Measurements from ENCODE around the gene MRPL48.

MRPL48 gene

DNA sequence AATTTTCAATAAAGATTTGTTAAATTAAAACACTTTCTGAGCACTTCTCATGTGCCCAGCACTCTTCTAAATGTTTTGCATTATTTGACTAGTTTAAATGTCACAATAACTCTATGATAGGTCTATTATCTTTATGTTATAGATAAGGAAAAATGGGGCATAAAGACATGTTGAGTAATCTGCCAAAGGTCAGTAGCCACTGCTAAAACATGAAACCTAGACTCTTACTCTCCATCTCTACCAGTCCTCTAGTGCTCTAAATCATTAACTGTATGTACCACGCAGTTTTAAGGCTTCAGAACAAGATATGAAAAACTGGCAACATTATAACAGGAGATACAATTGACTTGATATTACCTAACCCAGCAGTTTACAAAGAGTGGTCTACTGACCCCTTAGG lies 33.7 kb upstream of the MRPL48 start:
- Histone ChIP-seq H3K27ac (ENCODE audit: insufficient read depth, low read depth, low read length, poor library complexity, severe bottlenecking) (no peak overlapping the region), H3K36me3 (ENCODE audit: control insufficient read depth, insufficient read depth, low read length) (no peaks in the 10 kb centered on the region), H3K4me3 (ENCODE audit: insufficient read depth, low read depth, low read length) (no peak overlapping the region), H3K9me3 (ENCODE audit: control insufficient read depth, low read length) (no peaks in the 10 kb centered on the region), H3K27me3 (ENCODE audit: control insufficient read depth, insufficient read depth, low read length, poor library complexity, severe bottlenecking) (no peaks in the 10 kb centered on the region), H3K4me1 (ENCODE audit: control insufficient read depth, insufficient read depth, low read length) (peaks cover 6% of the 10 kb centered on the region)
- WGBS, 2 experiments, result 97 to 100% methylated on average over 1 of the region's 1 CpG

DNA sequence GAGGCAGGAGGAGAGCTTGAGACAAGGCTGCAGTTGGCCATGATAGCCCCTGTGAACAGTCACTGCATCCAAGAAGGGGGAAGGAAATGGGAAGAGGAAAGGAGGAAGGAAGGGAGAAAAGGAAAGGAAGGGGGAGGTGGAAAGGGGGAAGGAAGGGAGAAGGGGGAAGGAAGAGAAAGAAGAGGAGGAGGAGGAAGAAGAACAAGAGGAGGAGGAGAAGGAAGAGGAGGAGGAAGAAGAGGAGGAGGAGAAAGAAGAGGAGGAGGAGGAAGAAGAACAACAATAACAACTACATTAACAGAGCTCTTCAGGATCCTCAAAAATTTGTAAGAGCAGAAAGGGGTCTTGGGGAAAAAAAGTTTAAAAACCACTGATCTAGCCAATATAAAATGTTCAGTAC lies 32.0 kb upstream of the MRPL48 start:
- Histone ChIP-seq H3K4me3 (ENCODE audit: insufficient read depth, low read depth, low read length) (no peak overlapping the region), H3K4me1 (ENCODE audit: control insufficient read depth, insufficient read depth, low read length) (peaks cover 11% of the 10 kb centered on the region), H3K9me3 (ENCODE audit: control insufficient read depth, low read length) (no peaks in the 10 kb centered on the region), H3K36me3 (ENCODE audit: control insufficient read depth, insufficient read depth, low read length) (no peaks in the 10 kb centered on the region), H3K27ac (ENCODE audit: insufficient read depth, low read depth, low read length, poor library complexity, severe bottlenecking) (no peak overlapping the region), H3K27me3 (ENCODE audit: control insufficient read depth, insufficient read depth, low read length, poor library complexity, severe bottlenecking) (no peaks in the 10 kb centered on the region)

DNA sequence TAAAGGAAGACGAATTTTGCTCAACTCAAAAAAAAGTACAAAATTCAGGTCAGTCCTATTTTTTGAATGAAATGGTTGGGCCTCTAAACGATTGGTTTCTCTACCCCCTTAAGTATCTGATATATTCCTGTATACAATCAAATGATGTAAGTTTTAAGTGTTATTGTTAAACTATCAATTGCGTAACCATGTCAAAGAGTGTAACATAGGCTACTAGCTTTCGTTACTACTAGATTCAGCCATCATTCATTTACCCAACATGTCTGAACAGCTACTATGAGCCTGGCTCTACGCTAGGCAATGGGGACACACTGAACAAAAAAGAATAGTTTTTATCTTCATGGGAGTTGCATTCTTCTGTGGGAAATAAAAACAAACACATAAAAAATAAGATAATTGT lies 30.1 kb upstream of the MRPL48 start:
- Histone ChIP-seq H3K4me3 (ENCODE audit: insufficient read depth, low read depth, low read length) (no peak overlapping the region), H3K4me1 (ENCODE audit: control insufficient read depth, insufficient read depth, low read length) (peaks cover 11% of the 10 kb centered on the region), H3K9me3 (ENCODE audit: control insufficient read depth, low read length) (no peaks in the 10 kb centered on the region), H3K36me3 (ENCODE audit: control insufficient read depth, insufficient read depth, low read length) (no peaks in the 10 kb centered on the region), H3K27me3 (ENCODE audit: control insufficient read depth, insufficient read depth, low read length, poor library complexity, severe bottlenecking) (no peaks in the 10 kb centered on the region), H3K27ac (ENCODE audit: insufficient read depth, low read depth, low read length, poor library complexity, severe bottlenecking) (no peak overlapping the region)
- WGBS, 2 experiments, result 88 to 96% methylated on average over 3 to 5 of the region's 5 CpGs

DNA sequence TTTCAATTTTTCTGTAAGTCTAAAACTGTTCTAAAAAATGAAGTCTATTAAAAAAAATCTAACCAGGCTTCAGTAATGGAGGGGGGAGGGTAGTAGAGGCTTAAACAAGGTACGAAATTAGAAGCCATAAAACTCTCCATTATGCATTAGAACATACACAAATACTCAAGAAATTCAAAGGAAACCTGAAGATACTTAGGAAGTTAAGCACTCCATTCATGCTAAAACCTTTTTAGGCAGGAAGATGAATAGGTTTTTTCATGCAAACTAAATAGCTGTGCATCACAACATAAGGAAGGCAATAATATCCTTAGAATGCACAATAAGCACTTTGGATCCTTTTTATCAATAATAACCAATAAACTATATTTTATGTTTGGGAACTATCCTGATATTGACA lies 29.2 kb upstream of the MRPL48 start:
- WGBS, 2 experiments, result 50% methylated on average over 1 of the region's 1 CpG; no CpG with 5 or more reads in 1 of the 2 experiments
- no peaks in the 10 kb centered on the region for H3K9me3 ChIP-seq (ENCODE audit: control insufficient read depth, low read length)
- no peaks in the 10 kb centered on the region for H3K36me3 ChIP-seq (ENCODE audit: control insufficient read depth, insufficient read depth, low read length)
- H3K27me3 ChIP-seq (ENCODE audit: control insufficient read depth, insufficient read depth, low read length, poor library complexity, severe bottlenecking), result no peaks in the 10 kb centered on the region
- peak overlapping the region; percentile 88 for H3K4me3 ChIP-seq (ENCODE audit: insufficient read depth, low read depth, low read length)
- peaks cover 11% of the 10 kb centered on the region for H3K4me1 ChIP-seq (ENCODE audit: control insufficient read depth, insufficient read depth, low read length)
- H3K27ac ChIP-seq (ENCODE audit: insufficient read depth, low read depth, low read length, poor library complexity, severe bottlenecking), result no peak overlapping the region

DNA sequence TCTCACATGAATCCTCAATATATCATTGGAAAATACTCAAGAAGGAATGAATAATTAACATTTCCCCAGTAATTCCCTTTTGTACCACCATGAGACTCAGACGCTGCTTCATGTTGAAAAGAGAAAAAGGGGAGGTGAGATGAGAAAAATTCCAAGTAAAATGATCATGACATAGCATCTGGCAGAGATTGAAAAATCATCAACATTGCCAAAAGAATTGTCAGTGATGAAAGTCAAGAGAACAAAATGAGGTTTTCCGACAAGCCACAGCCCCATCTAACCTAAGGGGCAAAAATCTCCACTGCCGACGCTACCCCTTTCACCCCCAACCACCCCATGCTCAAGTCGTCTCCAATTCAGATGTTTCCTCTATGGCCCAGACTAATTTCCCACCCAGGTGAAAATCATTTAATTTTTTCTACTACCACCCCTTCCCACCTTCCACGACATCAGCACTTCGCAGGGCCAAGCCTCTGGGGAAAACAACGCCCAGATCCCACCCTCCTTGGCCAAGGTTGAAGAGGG lies 28.0 kb upstream of the MRPL48 start:
- no peaks in the 10 kb centered on the region for H3K36me3 ChIP-seq (ENCODE audit: control insufficient read depth, insufficient read depth, low read length)
- H3K4me3 ChIP-seq (ENCODE audit: insufficient read depth, low read depth, low read length), result peak overlapping the region; percentile 88
- no peaks in the 10 kb centered on the region for H3K9me3 ChIP-seq (ENCODE audit: control insufficient read depth, low read length)
- 0 to 2% methylated on average over 7 to 8 of the region's 8 CpGs for WGBS, 2 experiments
- H3K27ac ChIP-seq (ENCODE audit: insufficient read depth, low read depth, low read length, poor library complexity, severe bottlenecking), result no peak overlapping the region
- peaks cover 11% of the 10 kb centered on the region for H3K4me1 ChIP-seq (ENCODE audit: control insufficient read depth, insufficient read depth, low read length)
- H3K27me3 ChIP-seq (ENCODE audit: control insufficient read depth, insufficient read depth, low read length, poor library complexity, severe bottlenecking), result no peaks in the 10 kb centered on the region

DNA sequence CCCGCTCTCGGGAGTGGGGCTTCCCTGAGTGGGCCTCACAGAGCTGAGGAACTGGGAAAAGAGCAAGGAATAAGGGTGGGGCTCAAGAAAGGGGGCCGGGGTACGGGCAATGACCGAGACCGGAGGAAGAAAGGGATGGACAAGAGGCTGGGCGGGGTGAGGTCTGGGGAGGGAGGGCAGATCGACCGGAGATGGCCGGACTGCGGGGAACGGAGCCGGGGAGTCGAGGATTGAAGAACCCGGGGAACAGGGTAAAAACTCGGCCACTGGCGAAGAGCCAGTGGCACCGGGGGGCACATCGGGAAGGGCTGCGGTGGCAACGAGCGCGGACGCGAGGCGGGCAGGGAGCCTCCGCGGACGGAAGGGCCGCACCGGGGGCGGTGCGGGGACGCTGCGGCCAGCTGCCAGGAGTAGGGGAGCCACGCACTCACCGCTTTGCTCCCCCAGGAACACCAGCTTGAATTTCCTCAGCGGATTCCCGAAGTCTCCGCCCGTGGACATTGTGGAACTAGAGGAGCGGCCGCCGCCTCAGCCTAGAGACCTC lies 27.5 kb upstream of the MRPL48 start:
- WGBS, 2 experiments, result 0 to 1% methylated on average over 44 of the region's 44 CpGs

DNA sequence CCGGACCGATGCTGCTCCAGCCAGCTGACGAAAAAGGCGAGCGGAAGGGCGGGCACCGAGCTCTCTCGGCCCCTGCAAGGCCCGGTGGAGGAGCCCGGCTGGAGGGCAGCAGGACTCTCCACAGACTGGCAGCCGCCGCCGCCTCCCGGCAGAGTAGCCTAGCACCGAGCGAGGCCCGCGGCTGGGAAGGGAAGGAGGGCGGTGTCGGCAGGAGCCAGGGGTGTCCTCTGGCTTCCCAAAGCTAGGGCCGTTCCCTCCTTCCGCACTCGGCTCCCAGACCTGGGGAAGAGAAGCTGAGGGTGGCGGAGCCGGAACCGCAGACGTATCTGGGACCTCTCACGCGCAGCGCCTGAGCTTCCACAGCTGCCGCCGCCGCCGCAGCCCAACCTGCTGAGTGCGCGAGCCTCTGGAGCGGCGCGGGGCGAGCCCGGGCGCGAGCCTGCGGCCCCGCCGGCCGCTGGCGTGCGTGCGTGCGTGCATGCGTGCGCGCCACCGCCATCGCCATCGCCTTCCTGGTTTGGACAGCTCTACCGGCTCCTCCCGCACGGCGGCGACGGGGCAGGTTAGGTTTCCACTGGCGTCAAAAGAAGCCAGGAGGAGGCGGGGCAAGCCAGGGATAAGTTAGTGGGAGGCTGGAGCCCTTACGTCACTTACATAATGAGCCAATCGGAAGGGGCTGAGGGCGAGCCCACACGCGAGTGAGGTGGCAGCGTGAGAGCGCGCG lies 26.8 kb upstream of the MRPL48 start, which contains the start of gene RAB6A:
Gene RAB6A, minus strand, starts transcription at position 396 of the 724 bp plus-strand sequence. CDS start 439 bp downstream, outside the sequence.
- WGBS, 2 experiments, result 0% methylated on average over 74 of the region's 74 CpGs
- H3K4me3 ChIP-seq (ENCODE audit: insufficient read depth, low read depth, low read length), result peak within 1 kb of the TSS; percentile 88
- no peaks in the 10 kb centered on the region for H3K9me3 ChIP-seq (ENCODE audit: control insufficient read depth, low read length)
- H3K27ac ChIP-seq (ENCODE audit: insufficient read depth, low read depth, low read length, poor library complexity, severe bottlenecking), result peak within 1 kb of the TSS; percentile 62
- no peaks in the 10 kb centered on the region for H3K36me3 ChIP-seq (ENCODE audit: control insufficient read depth, insufficient read depth, low read length)
- H3K27me3 ChIP-seq (ENCODE audit: control insufficient read depth, insufficient read depth, low read length, poor library complexity, severe bottlenecking), result no peaks in the 10 kb centered on the region
- H3K4me1 ChIP-seq (ENCODE audit: control insufficient read depth, insufficient read depth, low read length), result peaks cover 11% of the 10 kb centered on the region

More for the DNA sequence above, 27.5 kb upstream of the MRPL48 start:
- H3K9me3 ChIP-seq (ENCODE audit: control insufficient read depth, low read length), result no peaks in the 10 kb centered on the region
- H3K36me3 ChIP-seq (ENCODE audit: control insufficient read depth, insufficient read depth, low read length), result no peaks in the 10 kb centered on the region
- peak overlapping the region; percentile 88 for H3K4me3 ChIP-seq (ENCODE audit: insufficient read depth, low read depth, low read length)
- peaks cover 11% of the 10 kb centered on the region for H3K4me1 ChIP-seq (ENCODE audit: control insufficient read depth, insufficient read depth, low read length)
- peak overlapping the region; percentile 62 for H3K27ac ChIP-seq (ENCODE audit: insufficient read depth, low read depth, low read length, poor library complexity, severe bottlenecking)
- no peaks in the 10 kb centered on the region for H3K27me3 ChIP-seq (ENCODE audit: control insufficient read depth, insufficient read depth, low read length, poor library complexity, severe bottlenecking)

DNA sequence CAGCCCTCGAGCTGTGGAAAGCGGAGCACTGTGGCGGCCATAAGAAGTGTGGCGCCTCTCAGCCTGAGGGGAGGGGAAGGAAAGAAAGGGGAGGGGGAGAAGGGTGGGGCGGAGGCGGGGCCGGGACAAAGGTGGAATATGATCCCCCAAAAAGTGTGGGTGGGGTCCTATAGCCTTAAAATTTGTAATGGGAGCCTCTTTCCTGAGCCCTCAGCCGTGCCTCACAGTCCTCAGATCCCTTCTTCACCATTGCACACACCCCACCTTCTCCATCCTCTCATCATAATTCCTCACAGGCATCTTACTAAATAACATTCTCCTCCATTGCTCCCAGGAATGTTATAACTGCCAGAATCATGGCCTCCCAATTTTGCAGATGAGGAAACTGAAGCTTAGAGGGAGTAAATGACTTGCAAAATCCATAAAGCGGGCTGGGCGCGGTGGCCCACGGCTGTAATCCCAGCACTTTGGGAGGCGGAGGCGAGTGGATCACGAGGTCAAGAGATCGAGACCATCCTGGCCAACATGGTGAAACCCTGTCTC lies 26.2 kb upstream of the MRPL48 start:
- H3K27ac ChIP-seq (ENCODE audit: insufficient read depth, low read depth, low read length, poor library complexity, severe bottlenecking), result no peak overlapping the region
- H3K4me3 ChIP-seq (ENCODE audit: insufficient read depth, low read depth, low read length), result peak overlapping the region; percentile 88
- no peaks in the 10 kb centered on the region for H3K27me3 ChIP-seq (ENCODE audit: control insufficient read depth, insufficient read depth, low read length, poor library complexity, severe bottlenecking)
- H3K4me1 ChIP-seq (ENCODE audit: control insufficient read depth, insufficient read depth, low read length), result peaks cover 11% of the 10 kb centered on the region
- no peaks in the 10 kb centered on the region for H3K36me3 ChIP-seq (ENCODE audit: control insufficient read depth, insufficient read depth, low read length)
- H3K9me3 ChIP-seq (ENCODE audit: control insufficient read depth, low read length), result no peaks in the 10 kb centered on the region
- 46 to 47% methylated on average over 15 to 16 of the region's 16 CpGs for WGBS, 2 experiments

DNA sequence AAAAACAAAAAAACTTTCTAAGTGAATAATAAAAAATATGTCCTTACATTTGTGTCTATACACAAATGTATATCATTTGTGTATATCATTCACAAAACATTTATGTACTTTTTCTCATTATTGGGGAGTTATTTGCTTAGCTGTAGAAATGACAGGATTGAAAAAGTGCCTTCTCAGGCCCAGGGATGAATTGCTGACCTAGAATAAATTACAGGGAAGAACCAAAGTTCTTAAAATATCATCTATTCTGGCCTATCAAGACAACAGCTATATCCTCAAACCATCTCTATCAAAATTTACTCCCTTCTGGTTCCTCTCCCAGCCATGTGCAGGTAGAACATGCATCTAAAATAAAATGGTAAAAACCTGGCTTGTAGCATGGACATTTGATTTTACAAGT lies 24.9 kb upstream of the MRPL48 start:
- Histone ChIP-seq H3K36me3 (ENCODE audit: control insufficient read depth, insufficient read depth, low read length) (no peaks in the 10 kb centered on the region), H3K9me3 (ENCODE audit: control insufficient read depth, low read length) (no peaks in the 10 kb centered on the region), H3K27me3 (ENCODE audit: control insufficient read depth, insufficient read depth, low read length, poor library complexity, severe bottlenecking) (no peaks in the 10 kb centered on the region), H3K4me3 (ENCODE audit: insufficient read depth, low read depth, low read length) (no peak overlapping the region), H3K27ac (ENCODE audit: insufficient read depth, low read depth, low read length, poor library complexity, severe bottlenecking) (no peak overlapping the region), H3K4me1 (ENCODE audit: control insufficient read depth, insufficient read depth, low read length) (peaks cover 11% of the 10 kb centered on the region)

DNA sequence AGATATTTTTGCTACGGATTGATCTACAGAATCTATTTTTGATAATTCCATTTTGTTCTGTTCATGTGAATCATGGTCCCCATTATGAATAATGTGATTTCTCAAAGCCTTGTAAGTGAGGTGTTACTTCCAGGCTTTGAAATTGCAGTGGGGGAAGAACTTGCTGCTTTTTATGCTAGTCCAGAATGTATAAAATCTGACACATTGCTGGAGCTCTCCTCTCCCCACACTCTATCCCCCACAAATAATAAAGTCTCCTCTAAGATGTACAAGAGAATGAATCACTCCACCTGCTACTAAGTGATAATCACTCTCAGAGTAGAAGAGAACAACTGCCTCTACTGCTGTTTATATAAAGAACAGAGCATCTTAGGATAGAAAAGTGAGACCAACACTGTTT lies 20.9 kb upstream of the MRPL48 start:
- Histone ChIP-seq H3K36me3 (ENCODE audit: control insufficient read depth, insufficient read depth, low read length) (no peaks in the 10 kb centered on the region), H3K4me1 (ENCODE audit: control insufficient read depth, insufficient read depth, low read length) (no peaks in the 10 kb centered on the region), H3K27me3 (ENCODE audit: control insufficient read depth, insufficient read depth, low read length, poor library complexity, severe bottlenecking) (no peaks in the 10 kb centered on the region), H3K27ac (ENCODE audit: insufficient read depth, low read depth, low read length, poor library complexity, severe bottlenecking) (no peak overlapping the region), H3K4me3 (ENCODE audit: insufficient read depth, low read depth, low read length) (no peak overlapping the region), H3K9me3 (ENCODE audit: control insufficient read depth, low read length) (no peaks in the 10 kb centered on the region)
- WGBS, 2 experiments, result 100% methylated on average over 1 of the region's 1 CpG

Measured in ectodermal cell (in vitro differentiated cells).